Measurements from ENCODE around the gene IFITM5. TPM values are rescaled to one million over a fixed set of nuclear protein-coding genes. Genes with fewer than 3 reads are reported as not detected.
A peak's percentile ranks its signal among the peaks of the same experiment; 100 is the strongest.

IFITM5 gene
- total RNA-seq, 4 donors from 2014 or later: not detected

DNA sequence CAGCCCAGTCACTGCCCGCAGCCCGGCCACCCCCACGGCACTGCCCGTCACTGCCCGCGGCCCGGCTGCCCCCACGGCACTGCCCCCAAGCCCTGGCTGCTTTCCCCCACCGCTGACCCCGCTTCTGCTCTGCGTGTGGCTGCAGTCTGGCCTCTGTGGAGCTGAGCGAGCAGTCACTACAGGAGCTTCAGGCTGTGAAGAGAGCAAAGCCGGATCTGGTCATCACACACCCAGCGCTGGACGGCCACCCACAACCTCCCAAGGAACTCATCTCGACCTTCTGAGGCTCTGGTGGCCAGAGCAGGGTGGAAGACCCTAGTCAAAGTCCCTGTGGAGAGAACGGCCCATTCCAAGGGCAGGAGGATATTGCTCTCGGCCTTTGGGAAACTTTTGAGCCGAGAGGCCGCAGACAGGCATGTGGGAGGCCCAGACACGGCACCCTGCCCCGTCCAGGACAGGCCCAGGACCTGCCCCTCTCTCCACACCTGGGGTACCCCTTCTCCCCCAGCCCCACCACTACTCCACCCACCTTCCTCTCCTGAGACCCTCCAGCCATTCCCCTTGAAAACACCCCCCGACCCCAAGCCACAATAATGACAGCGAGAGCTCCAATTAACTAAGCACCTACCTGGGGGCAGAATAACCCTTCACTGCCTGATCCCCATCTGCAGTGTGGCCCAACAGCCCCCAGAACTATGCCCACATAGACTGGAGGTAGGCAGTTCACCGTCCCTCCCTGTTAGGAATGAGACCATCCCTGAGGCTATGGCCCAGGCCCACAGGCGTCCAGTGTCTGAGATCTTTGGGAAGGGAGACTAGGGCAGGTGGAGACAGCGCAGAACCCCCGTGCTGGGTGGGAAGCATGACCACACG lies 14.1 kb downstream of the IFITM5 start:
- WGBS: 88% methylated on average over 28 of the region's 29 CpGs
- Histone ChIP-seq H3K4me1 (peaks cover 40% of the 10 kb centered on the region), H3K36me3 (no peaks in the 10 kb centered on the region), H3K4me3 (no peak overlapping the region), H3K27ac (no peak overlapping the region), H3K27me3 (peaks cover 65% of the 10 kb centered on the region), H3K9me3 (no peaks in the 10 kb centered on the region)
- TF ChIP-seq POLR2A (IDR thresholded peaks at IDR 0.05): no peak
- no peak for TF ChIP-seq EP300 (IDR thresholded peaks at IDR 0.05)
- TF ChIP-seq, protein P1, sequence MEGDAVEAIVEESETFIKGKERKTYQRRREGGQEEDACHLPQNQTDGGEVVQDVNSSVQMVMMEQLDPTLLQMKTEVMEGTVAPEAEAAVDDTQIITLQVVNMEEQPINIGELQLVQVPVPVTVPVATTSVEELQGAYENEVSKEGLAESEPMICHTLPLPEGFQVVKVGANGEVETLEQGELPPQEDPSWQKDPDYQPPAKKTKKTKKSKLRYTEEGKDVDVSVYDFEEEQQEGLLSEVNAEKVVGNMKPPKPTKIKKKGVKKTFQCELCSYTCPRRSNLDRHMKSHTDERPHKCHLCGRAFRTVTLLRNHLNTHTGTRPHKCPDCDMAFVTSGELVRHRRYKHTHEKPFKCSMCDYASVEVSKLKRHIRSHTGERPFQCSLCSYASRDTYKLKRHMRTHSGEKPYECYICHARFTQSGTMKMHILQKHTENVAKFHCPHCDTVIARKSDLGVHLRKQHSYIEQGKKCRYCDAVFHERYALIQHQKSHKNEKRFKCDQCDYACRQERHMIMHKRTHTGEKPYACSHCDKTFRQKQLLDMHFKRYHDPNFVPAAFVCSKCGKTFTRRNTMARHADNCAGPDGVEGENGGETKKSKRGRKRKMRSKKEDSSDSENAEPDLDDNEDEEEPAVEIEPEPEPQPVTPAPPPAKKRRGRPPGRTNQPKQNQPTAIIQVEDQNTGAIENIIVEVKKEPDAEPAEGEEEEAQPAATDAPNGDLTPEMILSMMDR (IDR thresholded peaks at IDR 0.05): no peak
- no peak for TF ChIP-seq POLR2AphosphoS5 (IDR thresholded peaks at IDR 0.05)
- peak in 1 of 2 donors; percentile 72 for DNase-seq (ENCODE audit: low spot score in 2 of 2)

DNA sequence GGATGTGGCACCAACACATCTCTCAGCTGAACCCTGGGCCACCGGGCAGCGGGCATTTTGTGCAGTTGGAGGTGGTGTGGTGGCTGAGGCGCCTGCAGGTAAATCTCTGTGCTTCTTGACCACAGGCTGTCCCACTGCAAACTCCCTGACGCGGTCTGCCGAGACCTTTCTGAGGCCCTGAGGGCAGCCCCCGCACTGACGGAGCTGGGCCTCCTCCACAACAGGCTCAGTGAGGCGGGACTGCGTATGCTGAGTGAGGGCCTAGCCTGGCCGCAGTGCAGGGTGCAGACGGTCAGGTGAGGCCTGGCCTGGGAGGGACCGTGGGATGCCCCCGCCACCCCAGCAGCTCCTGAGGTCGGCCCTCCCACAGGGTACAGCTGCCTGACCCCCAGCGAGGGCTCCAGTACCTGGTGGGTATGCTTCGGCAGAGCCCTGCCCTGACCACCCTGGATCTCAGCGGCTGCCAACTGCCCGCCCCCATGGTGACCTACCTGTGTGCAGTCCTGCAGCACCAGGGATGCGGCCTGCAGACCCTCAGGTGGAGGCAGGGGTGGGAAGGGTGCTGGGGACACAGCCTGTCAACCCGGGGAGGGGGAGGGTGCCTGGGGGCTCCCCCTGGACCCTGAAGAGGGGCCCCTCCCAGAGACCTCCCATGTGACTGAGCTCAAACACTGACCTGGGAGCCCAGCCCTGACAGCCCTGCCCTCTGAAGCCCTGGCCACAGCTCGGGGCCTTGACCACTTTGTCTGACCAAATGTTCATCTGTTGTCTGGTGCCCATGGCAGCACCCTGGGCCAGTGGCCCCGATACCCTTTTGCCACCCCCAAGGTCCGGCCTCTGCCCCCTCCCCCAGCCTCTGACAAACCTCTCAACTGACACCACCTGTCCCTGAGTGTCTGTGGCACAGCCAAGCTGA lies 15.0 kb downstream of the IFITM5 start:
- Histone ChIP-seq H3K27ac (no peak overlapping the region), H3K4me1 (peaks cover 44% of the 10 kb centered on the region), H3K36me3 (no peaks in the 10 kb centered on the region), H3K27me3 (peaks cover 74% of the 10 kb centered on the region), H3K4me3 (no peak overlapping the region), H3K9me3 (no peaks in the 10 kb centered on the region)
- peak in 1 of 2 donors; percentile 80 for DNase-seq (ENCODE audit: low spot score in 2 of 2)
- WGBS: 78% methylated on average over 5 of the region's 24 CpGs
- no peak for TF ChIP-seq EP300 (IDR thresholded peaks at IDR 0.05)
- no peak for TF ChIP-seq POLR2AphosphoS5 (IDR thresholded peaks at IDR 0.05)
- no peak for TF ChIP-seq POLR2A (IDR thresholded peaks at IDR 0.05)
- TF ChIP-seq, protein P1 (IDR thresholded peaks at IDR 0.05): no peak

DNA sequence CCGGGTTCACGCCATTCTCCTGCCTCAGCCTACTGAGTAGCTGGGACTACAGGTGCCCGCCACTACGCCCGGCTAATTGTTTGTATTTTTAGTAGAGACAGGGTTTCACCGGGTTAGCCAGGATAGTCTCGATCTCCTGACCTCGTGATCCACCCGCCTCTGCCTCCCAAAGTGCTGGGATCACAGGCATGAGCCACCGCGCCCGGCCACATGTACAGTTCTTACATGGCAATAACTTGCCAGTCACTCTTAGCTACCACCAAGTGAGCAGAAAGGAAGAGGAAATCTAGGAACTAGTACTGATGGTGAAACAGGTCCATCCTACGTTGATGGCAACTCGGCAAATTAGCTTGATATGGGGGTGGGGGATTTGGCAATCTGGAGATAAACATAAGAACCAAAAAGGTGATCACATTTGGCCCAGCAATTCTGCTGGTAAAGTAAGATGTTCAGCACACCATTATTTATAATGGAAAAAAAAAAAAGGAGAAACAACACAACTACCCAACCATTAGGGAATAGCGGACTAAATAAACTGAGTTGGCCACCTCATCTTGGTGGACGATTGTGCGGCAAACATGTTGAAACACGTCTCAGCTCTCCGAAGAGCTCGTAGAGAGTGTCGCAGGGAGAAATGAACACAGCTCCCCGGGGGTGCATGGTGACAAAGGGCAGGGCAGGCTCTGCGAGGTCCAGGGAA lies 15.8 kb downstream of the IFITM5 start:
- TF ChIP-seq POLR2AphosphoS5 (IDR thresholded peaks at IDR 0.05): no peak
- TF ChIP-seq, protein P1 (IDR thresholded peaks at IDR 0.05): no peak
- TF ChIP-seq POLR2A (IDR thresholded peaks at IDR 0.05): no peak
- no peak for TF ChIP-seq EP300 (IDR thresholded peaks at IDR 0.05)
- peak in 1 of 2 donors; percentile 58 for DNase-seq (ENCODE audit: low spot score in 2 of 2)
- H3K4me1 ChIP-seq: peaks cover 45% of the 10 kb centered on the region
- H3K4me3 ChIP-seq: no peak overlapping the region
- no peaks in the 10 kb centered on the region for H3K9me3 ChIP-seq
- WGBS: 85% methylated on average over 23 of the region's 23 CpGs
- peaks cover 82% of the 10 kb centered on the region for H3K27me3 ChIP-seq
- no peaks in the 10 kb centered on the region for H3K36me3 ChIP-seq
- no peak overlapping the region for H3K27ac ChIP-seq

DNA sequence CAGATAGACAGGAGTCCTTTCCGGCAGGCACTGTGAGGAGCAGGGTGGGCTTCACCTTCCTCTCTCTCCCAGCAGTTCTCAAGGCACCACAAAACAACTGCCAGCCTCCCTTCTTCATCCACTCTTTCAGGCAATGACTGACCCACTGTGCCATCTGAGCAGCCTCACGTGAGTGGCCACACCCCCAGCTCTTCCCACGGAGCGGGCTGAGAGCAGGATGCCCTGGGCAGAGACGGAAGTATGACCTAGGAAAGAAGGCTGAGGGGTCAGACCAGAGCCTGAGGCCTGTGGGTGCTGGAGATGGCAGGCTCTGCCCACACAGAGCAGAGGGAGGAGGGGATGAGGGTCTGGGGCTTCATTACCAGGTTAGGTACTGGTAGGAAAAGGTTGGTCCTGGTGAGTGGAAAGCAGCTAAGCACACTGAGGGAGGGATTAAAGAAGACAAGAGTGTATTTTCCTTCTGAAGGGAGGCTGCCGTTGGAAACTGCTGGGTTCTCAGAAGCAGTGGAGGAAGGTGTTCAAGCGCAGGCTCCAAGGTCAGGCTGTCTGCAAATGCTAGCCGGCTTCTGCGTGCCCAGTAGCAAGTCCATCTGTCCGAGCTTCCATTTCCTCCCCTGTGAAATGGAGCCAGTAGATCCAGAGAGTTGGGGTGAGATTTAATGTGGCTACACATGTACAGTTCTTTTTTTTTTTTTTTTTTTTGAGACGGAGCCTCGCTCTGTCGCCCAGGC lies 16.5 kb downstream of the IFITM5 start:
- Histone ChIP-seq H3K9me3 (no peaks in the 10 kb centered on the region), H3K27me3 (peaks cover 86% of the 10 kb centered on the region), H3K4me1 (peaks cover 38% of the 10 kb centered on the region), H3K36me3 (no peaks in the 10 kb centered on the region), H3K4me3 (no peak overlapping the region), H3K27ac (no peak overlapping the region)
- peak in 1 of 2 donors; percentile 52 for DNase-seq (ENCODE audit: low spot score in 2 of 2)
- TF ChIP-seq POLR2AphosphoS5 (IDR thresholded peaks at IDR 0.05) (no peak), POLR2A (IDR thresholded peaks at IDR 0.05) (no peak), EP300 (IDR thresholded peaks at IDR 0.05) (no peak)
- TF ChIP-seq, protein P1 (IDR thresholded peaks at IDR 0.05): no peak
- 63% methylated on average over 13 of the region's 13 CpGs for WGBS

Measured in suprapubic skin (tissue), 4 donors.